GM20000 (cell line): ENCODE measurements around the gene GABPB1.

ENCODE experiments used
- DNase-seq: peaks from one replicate; pipeline ENCODE4 v3.0.0; 2012; ENCODE audit warnings: low spot score
- CTCF ChIP-seq: IDR thresholded peaks from 2 replicates; pipeline ENCODE4 v1.5.1; 2012; ENCODE audit warnings: mild to moderate bottlenecking, control low read depth; ENCODE audit errors: extremely low read depth, missing control alignments

The GABPB1 gene

GRCh38 chr15:50259276-50259675 is 95.7 kb downstream of the GABPB1 start:
- TF ChIP-seq CTCF, result no peak
- no peak for DNase-seq

- DNase-seq, result no peak
- TF ChIP-seq CTCF, result no peak
These were observed 97.1 kb downstream of the GABPB1 start for GRCh38 chr15:50257924-50258323.

- no peak for DNase-seq
- no peak for TF ChIP-seq CTCF
These were observed 97.7 kb downstream of the GABPB1 start for GRCh38 chr15:50257332-50257731.

- DNase-seq, result no peak
- no peak for TF ChIP-seq CTCF
These were observed 98.6 kb downstream of the GABPB1 start for GRCh38 chr15:50256188-50257041.

- no peak for DNase-seq
- TF ChIP-seq CTCF, result no peak
These were observed 102.4 kb downstream of the GABPB1 start for GRCh38 chr15:50252556-50252955.

GRCh38 chr15:50251638-50252182 is 103.3 kb downstream of the GABPB1 start:
- no peak for TF ChIP-seq CTCF
- DNase-seq, result no peak

- DNase-seq, result no peak
- no peak for TF ChIP-seq CTCF
These were observed 104.1 kb downstream of the GABPB1 start for GRCh38 chr15:50250760-50251394.
